Inflammatory macrophage treated with lipopolysaccharide for 4 hours (primary cell): ENCODE data around the gene PLEKHB1.

Experiments used
- DNase-seq: peaks from one replicate; pipeline ENCODE4 v3.0.0-alpha.2; 2020

The PLEKHB1 gene

GRCh38 chr11:73693899-73694525 is 47.6 kb downstream of the PLEKHB1 start:
- DNase-seq = no peak

- DNase-seq = no peak
Measured at GRCh38 chr11:73705053-73705452, 58.7 kb downstream of the PLEKHB1 start.

GRCh38 chr11:73710964-73711363 is 64.6 kb downstream of the PLEKHB1 start:
- DNase-seq = no peak
